LoVo (cell line): ENCODE measurements around the gene SRBD1.

Experiments
- DNase-seq: peaks from one replicate; pipeline ENCODE4 v3.0.0-alpha.2; 2016; ENCODE audit warnings: low spot score

Gene SRBD1

GRCh38 chr2:45595721-45596435, 15.2 kb downstream of the SRBD1 start:
- no peak for DNase-seq

GRCh38 chr2:45591073-45591472, 20.0 kb downstream of the SRBD1 start:
- no peak for DNase-seq

- no peak for DNase-seq
Observed at GRCh38 chr2:45588158-45588829, 22.8 kb downstream of the SRBD1 start.

GRCh38 chr2:45586600-45586999, 24.5 kb downstream of the SRBD1 start:
- DNase-seq = no peak

- peak; percentile 27 for DNase-seq
Observed at GRCh38 chr2:45585267-45585861, 25.7 kb downstream of the SRBD1 start.

- DNase-seq = no peak
Observed at GRCh38 chr2:45583977-45584376, 27.1 kb downstream of the SRBD1 start.

- DNase-seq = no peak
Observed at GRCh38 chr2:45582522-45582921, 28.5 kb downstream of the SRBD1 start.

- DNase-seq = no peak
Observed at GRCh38 chr2:45578056-45578843, 32.8 kb downstream of the SRBD1 start.

- DNase-seq = no peak
Observed at GRCh38 chr2:45577441-45577840, 33.6 kb downstream of the SRBD1 start.

- DNase-seq = no peak
Observed at GRCh38 chr2:45575881-45576280, 35.2 kb downstream of the SRBD1 start.

- no peak for DNase-seq
Observed at GRCh38 chr2:45572979-45573378, 38.1 kb downstream of the SRBD1 start.

GRCh38 chr2:45571940-45572339, 39.1 kb downstream of the SRBD1 start:
- no peak for DNase-seq

- DNase-seq = peak; percentile 12
Observed at GRCh38 chr2:45570671-45571334, 40.3 kb downstream of the SRBD1 start.

- DNase-seq = no peak
Observed at GRCh38 chr2:45568935-45569334, 42.1 kb downstream of the SRBD1 start.

- peak; percentile 60 for DNase-seq
Observed at GRCh38 chr2:45567974-45568789, 42.9 kb downstream of the SRBD1 start.

GRCh38 chr2:45567288-45567963, 43.6 kb downstream of the SRBD1 start:
- no peak for DNase-seq

GRCh38 chr2:45559436-45559835, 51.6 kb downstream of the SRBD1 start:
- no peak for DNase-seq

- DNase-seq = no peak
Observed at GRCh38 chr2:45554742-45555140, 56.3 kb downstream of the SRBD1 start.

GRCh38 chr2:45554073-45554741, 56.9 kb downstream of the SRBD1 start:
- no peak for DNase-seq

GRCh38 chr2:45551862-45552261, 59.2 kb downstream of the SRBD1 start:
- DNase-seq = no peak
